B cell (primary cell): ENCODE results near the gene ATP5PB. TPM values are rescaled to one million over a fixed set of nuclear protein-coding genes. Genes with fewer than 3 reads are reported as not detected.

Experiments used
- ATAC-seq: fragments of 200-7000 bp; cut with Tn5 transposase; one replicate; pipeline ENCODE4 v1.10.0; 2021; ENCODE audit warnings: low read depth, mild to moderate bottlenecking, moderate number of reproducible peaks, moderate library complexity
- CTCF ChIA-PET: fragments of 350-600 bp; sonication (Branson Sonifier 250); formaldehyde crosslinking; loops from one replicate; lab custom pipeline; 2021; ENCODE audit warnings: antibody characterized with exemption, inconsistent platforms; lab: Charles Lee
- POLR2A ChIA-PET: fragments of 350-600 bp; sonication (Branson Sonifier 250); formaldehyde crosslinking; loops from one replicate; lab custom pipeline; 2021; ENCODE audit warnings: antibody characterized with exemption; lab: Charles Lee
- DNase-seq: peaks from one replicate; pipeline ENCODE4 v3.0.0; 2013
- H2AFZ ChIP-seq: 2 replicates; pipeline ENCODE4 v1.6.1; 2012; ENCODE audit warnings: mild to moderate bottlenecking, low read depth, low read length; ENCODE audit not compliant: insufficient read depth, poor library complexity, severe bottlenecking
- H3K27ac ChIP-seq, 2 donors: 1 replicate in 1 of 2; 2 replicates in 1 of 2; pipeline ENCODE4 v1.5.1; 2012 to 2013; ENCODE audit warnings: low read length in 2 of 2, mild to moderate bottlenecking in 2 of 2, moderate library complexity in 1 of 2
- H3K27me3 ChIP-seq, 4 experiments: fragments of 200-600 bp in 1 of 4; sonication (generic) in 1 of 4; replicated peaks in 1 of 4; 1 replicate in 2 of 4; 2 replicates in 2 of 4; pipeline versions ENCODE4 v1.6.1 to v1.7.0; 2013 to 2016; ENCODE audit warnings: low read length in 3 of 4, mild to moderate bottlenecking in 2 of 4, mixed read lengths in 1 of 4, moderate library complexity in 1 of 4; ENCODE audit not compliant: insufficient read depth in 4 of 4, control insufficient read depth in 3 of 4; ENCODE audit errors: control extremely low read depth in 1 of 4
- H3K36me3 ChIP-seq, 2 experiments: replicated peaks in 1 of 2; 1 replicate in 1 of 2; 2 replicates in 1 of 2; pipeline versions ENCODE4 v1.6.1 to v1.7.1; 2013; ENCODE audit warnings: low read length in 1 of 2; ENCODE audit not compliant: insufficient read depth in 2 of 2, control insufficient read depth in 1 of 2; ENCODE audit errors: control extremely low read depth in 1 of 2, extremely low read depth in 1 of 2
- H3K4me1 ChIP-seq, 2 donors: fragments of 200-600 bp in 1 of 2; sonication (generic) in 1 of 2; 1 replicate in 1 of 2; 2 replicates in 1 of 2; pipeline versions ENCODE4 v1.5.1 to v1.6.1; 2013 to 2017; ENCODE audit warnings: low read length in 2 of 2; ENCODE audit not compliant: control insufficient read depth in 2 of 2, insufficient read depth in 2 of 2
- H3K4me2 ChIP-seq: replicated peaks from 2 replicates; pipeline ENCODE3; 2012; ENCODE audit warnings: mild to moderate bottlenecking, low read depth, low read length; ENCODE audit not compliant: poor library complexity, severe bottlenecking
- H3K4me3 ChIP-seq, 5 experiments: fragments of 200-600 bp in 1 of 5; sonication (generic) in 1 of 5; 1 replicate in 3 of 5; 2 replicates in 2 of 5; pipeline versions ENCODE4 v1.5.1 to v1.7.0; 2011 to 2016; ENCODE audit warnings: low read length in 4 of 5, mild to moderate bottlenecking in 4 of 5, low read depth in 2 of 5, control low read depth in 1 of 5, moderate library complexity in 1 of 5; ENCODE audit not compliant: insufficient read depth in 1 of 5; ENCODE audit errors: control extremely low read depth in 1 of 5, extremely low read depth in 1 of 5
- H3K79me2 ChIP-seq: fragments of 200-600 bp; sonication (generic); one replicate; pipeline ENCODE4 v1.6.0; 2016; ENCODE audit warnings: low read length; ENCODE audit not compliant: control insufficient read depth, insufficient read depth
- H3K9ac ChIP-seq: fragments of 200-600 bp; sonication (generic); 2 replicates; pipeline ENCODE4 v1.6.1; 2017; ENCODE audit warnings: mild to moderate bottlenecking, low read length, moderate library complexity
- H3K9me3 ChIP-seq, 3 donors: one replicate each; pipeline versions ENCODE4 v1.6.1 to v1.7.1; 2013; ENCODE audit warnings: low read length in 2 of 3; ENCODE audit not compliant: control insufficient read depth in 2 of 3, insufficient read depth in 1 of 3; ENCODE audit errors: control extremely low read depth in 1 of 3
- H4K20me1 ChIP-seq: 2 replicates; pipeline ENCODE4 v1.6.0; 2012; ENCODE audit warnings: mild to moderate bottlenecking, low read length; ENCODE audit not compliant: insufficient read depth, control insufficient read depth, poor library complexity, severe bottlenecking
- H3K27ac Mint-ChIP-seq: one replicate; pipeline ENCODE4 v1.8.0; 2021; ENCODE audit warnings: mixed read lengths
- H3K27me3 Mint-ChIP-seq: one replicate; pipeline ENCODE4 v1.8.0; 2021; ENCODE audit warnings: mixed read lengths
- H3K4me1 Mint-ChIP-seq: one replicate; pipeline ENCODE4 v1.8.0; 2021; ENCODE audit warnings: mixed read lengths
- H3K4me3 Mint-ChIP-seq: one replicate; pipeline ENCODE4 v1.8.0; 2021; ENCODE audit warnings: mixed read lengths
- H3K9me3 Mint-ChIP-seq: one replicate; pipeline ENCODE4 v1.8.0; 2022; ENCODE audit warnings: mixed read lengths; ENCODE audit not compliant: insufficient read depth
- CTCF ChIP-seq: fragments of 200-600 bp; IDR thresholded peaks from one replicate; pipeline ENCODE4 v1.8.0; 2022; ENCODE audit warnings: antibody characterized with exemption, mild to moderate bottlenecking
- EZH2 ChIP-seq: IDR thresholded peaks from 2 replicates; pipeline ENCODE4 v1.6.1; 2012; ENCODE audit warnings: borderline replicate concordance, low read depth, mild to moderate bottlenecking, moderate library complexity, low read length; ENCODE audit not compliant: insufficient read depth, poor library complexity, severe bottlenecking
- WGBS: methylation state at CpG from one replicate; pipeline ENCODE4 v1.1.5; 2013; ENCODE audit warnings: missing lambda C conversion rate; ENCODE audit not compliant: insufficient coverage; 5-methylcytosine and 5-hydroxymethylcytosine counted together
- intact Hi-C: fragments of 100-400 bp; cut with micrococcal nuclease; formaldehyde crosslinking; loops from one replicate; pipeline ENCODE4 v1.10.0; 2022
- polyA plus RNA-seq: library from polyadenylated mRNA; depleted of rRNA; stranded (reverse); fragments of >200 nt; gene quantifications from 2 replicates; pipeline ENCODE4 v1.2.3, GENCODE V29; 2012
- total RNA-seq, 2 donors: library from RNA; stranded (reverse); fragments of 120-200 nt in 1 of 2; gene quantifications; 1 replicate in 1 of 2; 2 replicates in 1 of 2; pipeline versions ENCODE4 v1.2.3 to v1.2.4, GENCODE V29; 2013 to 2022

Gene ATP5PB
- total and polyA plus RNA-seq, 2 donors (not counting 1 experiment from before 2014, with no cell fraction given) = 81.2 to 110 TPM

DNA sequence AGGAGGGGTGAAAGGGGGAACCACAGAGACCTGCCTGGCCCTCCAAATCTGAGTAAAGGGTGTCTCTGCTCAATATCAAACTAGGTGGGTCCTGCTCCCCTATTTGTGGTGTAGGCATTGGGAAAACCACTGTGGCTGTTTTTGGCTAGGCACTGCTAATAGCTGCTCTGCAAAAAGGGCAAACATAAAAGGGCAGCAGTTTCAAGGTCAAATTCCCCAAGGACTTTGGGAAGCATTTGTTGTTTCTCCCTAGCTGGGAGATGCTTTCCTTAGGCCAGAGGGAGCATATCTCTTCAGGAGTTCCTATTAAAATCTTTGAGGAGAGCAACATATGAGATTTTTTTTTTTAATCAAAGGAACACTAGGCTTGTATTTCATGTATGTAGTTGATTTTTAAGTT is 26.9 kb downstream of the ATP5PB start:
- Mint-ChIP-seq H3K9me3 (no peaks in the 10 kb centered on the region), H3K27ac (peak overlapping the region; percentile 90), H3K4me1 (peaks cover 69% of the 10 kb centered on the region), H3K27me3 (no peaks in the 10 kb centered on the region), H3K4me3 (peak overlapping the region; percentile 95)
- peak overlapping the region; percentile 92 for H3K9ac ChIP-seq
- POLR2A ChIA-PET = interaction anchor here (0.6 to 1.7 kb wide), 3 partner anchors 29 to 253 kb away, joined by 3 to 11 read pairs (median 3); no protein-coding TSS in a partner anchor
- H3K27ac ChIP-seq = peak overlapping the region; percentile 80 to 91
- no peaks in the 10 kb centered on the region for H3K9me3 ChIP-seq
- H4K20me1 ChIP-seq = no peaks in the 10 kb centered on the region
- no peak overlapping the region for H2AFZ ChIP-seq
- ATAC-seq (no peak), DNase-seq (no peak)
- CTCF ChIA-PET = interaction anchor here (0.6 to 14.7 kb wide), 12 partner anchors 9 to 270 kb away, joined by 3 to 276 read pairs (median 4); partner anchors contain the start of genes ADORA3, TMIGD3 and WDR77
- H3K79me2 ChIP-seq = peaks cover 57% of the 10 kb centered on the region
- intact Hi-C loops = no loop called here
- H3K27me3 ChIP-seq = no peaks in the 10 kb centered on the region
- TF ChIP-seq CTCF (no peak), EZH2 (no peak)
- peaks cover 67 to 73% of the 10 kb centered on the region in 2 donors for H3K4me1 ChIP-seq
- H3K36me3 ChIP-seq = peaks cover 0 to 19% of the 10 kb centered on the region in 2 experiments
- peak overlapping the region; percentile 79 for H3K4me2 ChIP-seq
- H3K4me3 ChIP-seq = peak overlapping the region; percentile 2 to 89 (median 62)

DNA sequence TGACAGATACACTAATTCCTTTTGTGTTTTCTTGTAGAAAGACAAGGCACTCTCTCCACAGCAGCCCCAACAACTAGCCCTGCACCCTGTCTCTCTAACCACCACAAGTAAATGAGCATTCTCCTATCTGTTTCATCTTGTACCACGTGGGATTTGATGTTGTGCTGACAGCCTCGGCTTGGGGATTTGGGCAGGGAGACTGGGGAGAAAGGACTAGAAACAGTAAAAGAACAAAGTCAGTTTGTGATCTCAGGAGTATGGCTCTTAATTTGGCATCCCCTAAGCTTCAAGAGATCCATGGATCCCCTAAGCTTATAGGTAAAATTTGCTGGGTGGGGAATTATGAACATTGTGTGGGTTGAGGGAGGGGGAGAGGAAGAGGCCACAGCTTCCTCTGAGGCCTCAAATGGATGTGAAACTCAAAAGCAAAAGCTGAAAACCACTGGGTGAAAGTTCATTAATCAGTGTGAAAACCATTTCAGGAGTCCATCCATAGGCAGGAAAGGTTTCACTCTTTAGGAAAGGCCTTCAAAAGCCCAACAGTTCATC is 27.6 kb downstream of the ATP5PB start:
- Mint-ChIP-seq H3K9me3 (no peaks in the 10 kb centered on the region), H3K27me3 (no peaks in the 10 kb centered on the region), H3K27ac (peak overlapping the region; percentile 90), H3K4me3 (peak overlapping the region; percentile 95), H3K4me1 (peaks cover 74% of the 10 kb centered on the region)
- H3K9ac ChIP-seq = peak overlapping the region; percentile 92
- H3K27ac ChIP-seq = peak overlapping the region; percentile 80 to 91
- TF ChIP-seq CTCF (no peak), EZH2 (no peak)
- peaks cover 67 to 73% of the 10 kb centered on the region in 2 donors for H3K4me1 ChIP-seq
- CTCF ChIA-PET = interaction anchor here (0.6 to 14.7 kb wide), 17 partner anchors 9 to 289 kb away, joined by 3 to 276 read pairs (median 4); partner anchors contain the start of genes ADORA3, TMIGD3 and WDR77
- intact Hi-C loops = no loop called here
- H3K4me2 ChIP-seq = peak overlapping the region; percentile 79
- no peaks in the 10 kb centered on the region for H3K27me3 ChIP-seq
- H2AFZ ChIP-seq = peak overlapping the region; percentile 70
- peaks cover 0 to 19% of the 10 kb centered on the region in 2 experiments for H3K36me3 ChIP-seq
- POLR2A ChIA-PET = interaction anchor here (0.8 to 1.7 kb wide), 5 partner anchors 24 to 116 kb away, joined by 3 to 11 read pairs (median 4); partner anchors contain the start of genes ADORA3 and TMIGD3
- WGBS = 0% methylated on average over 1 of the region's 2 CpGs
- no peaks in the 10 kb centered on the region for H3K9me3 ChIP-seq
- peaks cover 52% of the 10 kb centered on the region for H3K79me2 ChIP-seq
- H4K20me1 ChIP-seq = no peaks in the 10 kb centered on the region
- DNase-seq (peak; percentile 75), ATAC-seq (peak; percentile 71)
- peak overlapping the region in 4 of 5 experiments; percentile 12 to 89 (median 22) for H3K4me3 ChIP-seq
